Measurements from ENCODE around the gene PTRH2. TPM values are rescaled to one million over a fixed set of nuclear protein-coding genes. Genes with fewer than 3 reads are reported as not detected.

PTRH2 gene
- total RNA-seq, 2 experiments from 2014 or later: 6.5 to 7.3 TPM

- Histone ChIP-seq H3K4me3 (ENCODE audit: low read length) (no peak overlapping the region), H3K36me3 (ENCODE audit: insufficient read depth, low read length) (peaks cover 100% of the 10 kb centered on the region), H3K9me3 (ENCODE audit: control insufficient read depth in 1 of 2, insufficient read depth in 1 of 2, low read length in 2 of 2) (no peaks in the 10 kb centered on the region), H3K4me1 (ENCODE audit: insufficient read depth, low read length) (no peaks in the 10 kb centered on the region), H3K27me3 (ENCODE audit: control insufficient read depth in 1 of 2, insufficient read depth in 2 of 2, low read length in 2 of 2) (no peaks in the 10 kb centered on the region), H3K27ac (ENCODE audit: low read depth in 1 of 2, low read length in 2 of 2) (no peak overlapping the region)
- ChIA-PET CTCF (no interaction called here), POLR2A (no interaction called here)
- Mint-ChIP-seq H3K27me3 (no peaks in the 10 kb centered on the region), H3K27ac (no peak overlapping the region), H3K36me3 (ENCODE audit: low read depth) (peaks cover 95% of the 10 kb centered on the region), H3K9me3 (no peaks in the 10 kb centered on the region), H3K4me1 (ENCODE audit: low read depth) (no peaks in the 10 kb centered on the region), H3K4me3 (no peak overlapping the region)
- TF ChIP-seq CTCF (IDR thresholded peaks at IDR 0.05): no peak
- DNase-seq: no peak
- intact Hi-C loops (cut with DNase I, micrococcal nuclease): no loop called here
- ATAC-seq (ENCODE audit: poor library complexity): no peak
Measured at GRCh38 chr17:59680314-59680713, 26.9 kb downstream of the PTRH2 start.

- H3K9me3 Mint-ChIP-seq: no peaks in the 10 kb centered on the region
- H3K36me3 ChIP-seq (ENCODE audit: insufficient read depth, low read length): peaks cover 100% of the 10 kb centered on the region
- H3K36me3 Mint-ChIP-seq (ENCODE audit: low read depth): peaks cover 97% of the 10 kb centered on the region
- H3K4me3 ChIP-seq (ENCODE audit: low read length): no peak overlapping the region
- DNase-seq (no peak), ATAC-seq (ENCODE audit: poor library complexity) (no peak)
- H3K9me3 ChIP-seq (ENCODE audit: control insufficient read depth in 1 of 2, insufficient read depth in 1 of 2, low read length in 2 of 2): no peaks in the 10 kb centered on the region
- no peaks in the 10 kb centered on the region for H3K4me1 Mint-ChIP-seq (ENCODE audit: low read depth)
- H3K4me3 Mint-ChIP-seq: no peak overlapping the region
- H3K27me3 Mint-ChIP-seq: no peaks in the 10 kb centered on the region
- H3K27ac ChIP-seq (ENCODE audit: low read depth in 1 of 2, low read length in 2 of 2): no peak overlapping the region
- ChIA-PET POLR2A (interaction anchor here (0.6 kb wide), 1 partner anchor 9 kb away, joined by 3 read pairs; no protein-coding TSS in a partner anchor), CTCF (no interaction called here)
- TF ChIP-seq CTCF (IDR thresholded peaks at IDR 0.05): no peak
- no peaks in the 10 kb centered on the region for H3K27me3 ChIP-seq (ENCODE audit: control insufficient read depth in 1 of 2, insufficient read depth in 2 of 2, low read length in 2 of 2)
- no peaks in the 10 kb centered on the region for H3K4me1 ChIP-seq (ENCODE audit: insufficient read depth, low read length)
- intact Hi-C loops (cut with DNase I, micrococcal nuclease): no loop called here
- H3K27ac Mint-ChIP-seq: no peak overlapping the region
Measured at GRCh38 chr17:59678918-59679317, 28.3 kb downstream of the PTRH2 start.

- Mint-ChIP-seq H3K36me3 (ENCODE audit: low read depth) (peaks cover 90% of the 10 kb centered on the region), H3K4me1 (ENCODE audit: low read depth) (no peaks in the 10 kb centered on the region), H3K27me3 (no peaks in the 10 kb centered on the region), H3K4me3 (no peak overlapping the region), H3K9me3 (no peaks in the 10 kb centered on the region), H3K27ac (peak overlapping the region; percentile 41)
- ChIA-PET POLR2A (interaction anchor here (1.7 kb wide), 1 partner anchor 57 kb away, joined by 6 read pairs; the partner anchor contains the start of gene CLTC), CTCF (interaction anchor here (1.0 kb wide), 1 partner anchor 237 kb away, joined by 3 read pairs; no protein-coding TSS in a partner anchor)
- H3K27ac ChIP-seq (ENCODE audit: low read depth in 1 of 2, low read length in 2 of 2): no peak overlapping the region
- H3K4me3 ChIP-seq (ENCODE audit: low read length): no peak overlapping the region
- intact Hi-C loops (cut with DNase I, micrococcal nuclease): no loop called here
- no peaks in the 10 kb centered on the region for H3K9me3 ChIP-seq (ENCODE audit: control insufficient read depth in 1 of 2, insufficient read depth in 1 of 2, low read length in 2 of 2)
- no peaks in the 10 kb centered on the region for H3K27me3 ChIP-seq (ENCODE audit: control insufficient read depth in 1 of 2, insufficient read depth in 2 of 2, low read length in 2 of 2)
- no peak for DNase-seq
- ATAC-seq (ENCODE audit: poor library complexity): no peak
- H3K4me1 ChIP-seq (ENCODE audit: insufficient read depth, low read length): no peaks in the 10 kb centered on the region
- H3K36me3 ChIP-seq (ENCODE audit: insufficient read depth, low read length): peaks cover 97% of the 10 kb centered on the region
- TF ChIP-seq CTCF (IDR thresholded peaks at IDR 0.05): no peak
Measured at GRCh38 chr17:59676716-59677115, 30.5 kb downstream of the PTRH2 start.
